Measurements from ENCODE around the gene CDC6.

Gene CDC6

GRCh38 chr17:40341808-40342503 lies 54.3 kb downstream of the CDC6 start:
- peak in 4 of 6 experiments; percentile 23 to 47 (median 42) for DNase-seq

DNA sequence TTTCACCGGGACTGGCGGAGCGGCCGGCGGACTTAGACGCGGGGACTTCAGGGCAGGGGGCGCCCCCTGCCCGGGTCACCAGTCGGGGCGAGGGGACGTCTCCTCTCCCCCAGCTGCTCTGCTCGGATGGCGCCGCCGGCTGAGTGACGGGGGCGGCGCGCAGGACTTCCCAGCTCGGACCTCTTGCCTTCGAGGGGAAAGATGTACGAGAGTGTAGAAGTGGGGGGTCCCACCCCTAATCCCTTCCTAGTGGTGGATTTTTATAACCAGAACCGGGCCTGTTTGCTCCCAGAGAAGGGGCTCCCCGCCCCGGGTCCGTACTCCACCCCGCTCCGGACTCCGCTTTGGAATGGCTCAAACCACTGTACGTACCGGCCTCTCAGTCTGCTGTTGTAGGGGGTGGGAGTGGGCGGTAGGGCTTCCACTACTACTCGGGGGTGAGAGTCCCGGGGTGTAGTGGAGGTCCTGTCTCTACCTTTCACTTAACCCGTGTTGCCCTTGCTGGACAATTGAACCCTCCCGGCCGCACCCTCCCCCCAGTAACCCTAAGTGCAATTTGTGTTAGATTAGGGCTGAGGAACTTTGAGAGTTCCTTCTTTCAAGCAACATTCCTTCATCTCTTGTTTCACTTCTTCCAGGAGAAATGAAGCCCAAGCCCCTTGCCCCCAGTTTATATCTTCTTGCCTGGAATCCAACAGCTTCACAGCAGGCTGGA lies 55.0 kb downstream of the CDC6 start:
- DNase-seq, result no peak

GRCh38 chr17:40343219-40344119 lies 55.8 kb downstream of the CDC6 start:
- DNase-seq, result no peak

- no peak for DNase-seq
Observed at GRCh38 chr17:40344421-40345160, 56.9 kb downstream of the CDC6 start.

GRCh38 chr17:40345161-40345993 lies 57.7 kb downstream of the CDC6 start:
- DNase-seq, result peak; percentile 16 to 52 (median 35)

- no peak for DNase-seq
Observed at GRCh38 chr17:40345994-40346764, 58.5 kb downstream of the CDC6 start.

GRCh38 chr17:40346765-40347158 lies 59.1 kb downstream of the CDC6 start:
- DNase-seq, result no peak

- no peak for DNase-seq
Observed at GRCh38 chr17:40347319-40348135, 59.8 kb downstream of the CDC6 start.

DNA sequence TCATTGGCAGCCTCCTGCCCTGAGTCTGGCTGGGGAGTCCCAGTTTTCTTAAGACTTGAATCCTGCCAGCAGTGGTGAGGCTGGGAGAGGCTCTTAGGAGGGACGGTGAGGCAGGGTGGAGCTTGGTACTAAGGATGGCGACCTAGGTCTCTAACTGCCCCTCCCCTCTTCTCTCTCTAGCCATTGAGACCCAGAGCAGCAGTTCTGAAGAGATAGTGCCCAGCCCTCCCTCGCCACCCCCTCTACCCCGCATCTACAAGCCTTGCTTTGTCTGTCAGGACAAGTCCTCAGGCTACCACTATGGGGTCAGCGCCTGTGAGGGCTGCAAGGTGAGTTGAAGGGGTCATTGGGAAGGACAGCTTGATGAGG lies 60.4 kb downstream of the CDC6 start:
- DNase-seq, result no peak

- DNase-seq, result no peak
Observed at GRCh38 chr17:40348562-40349476, 61.1 kb downstream of the CDC6 start.

DNA sequence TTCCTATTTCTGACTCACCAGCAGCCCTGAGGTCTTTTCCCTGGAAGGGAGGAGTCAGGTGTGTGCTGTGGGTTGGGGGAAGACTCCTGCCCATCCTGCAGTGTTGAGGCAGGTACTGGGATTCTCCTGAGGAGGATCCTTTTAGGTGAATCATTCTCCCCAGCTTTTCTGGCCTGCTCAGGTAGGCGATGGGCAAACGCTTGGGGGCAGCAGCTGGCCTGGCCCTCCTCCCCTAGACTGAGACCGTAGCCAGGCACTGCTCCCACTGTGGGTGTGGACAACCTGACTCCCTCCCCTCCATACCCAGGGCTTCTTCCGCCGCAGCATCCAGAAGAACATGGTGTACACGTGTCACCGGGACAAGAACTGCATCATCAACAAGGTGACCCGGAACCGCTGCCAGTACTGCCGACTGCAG lies 61.8 kb downstream of the CDC6 start:
- no peak for DNase-seq

DNA sequence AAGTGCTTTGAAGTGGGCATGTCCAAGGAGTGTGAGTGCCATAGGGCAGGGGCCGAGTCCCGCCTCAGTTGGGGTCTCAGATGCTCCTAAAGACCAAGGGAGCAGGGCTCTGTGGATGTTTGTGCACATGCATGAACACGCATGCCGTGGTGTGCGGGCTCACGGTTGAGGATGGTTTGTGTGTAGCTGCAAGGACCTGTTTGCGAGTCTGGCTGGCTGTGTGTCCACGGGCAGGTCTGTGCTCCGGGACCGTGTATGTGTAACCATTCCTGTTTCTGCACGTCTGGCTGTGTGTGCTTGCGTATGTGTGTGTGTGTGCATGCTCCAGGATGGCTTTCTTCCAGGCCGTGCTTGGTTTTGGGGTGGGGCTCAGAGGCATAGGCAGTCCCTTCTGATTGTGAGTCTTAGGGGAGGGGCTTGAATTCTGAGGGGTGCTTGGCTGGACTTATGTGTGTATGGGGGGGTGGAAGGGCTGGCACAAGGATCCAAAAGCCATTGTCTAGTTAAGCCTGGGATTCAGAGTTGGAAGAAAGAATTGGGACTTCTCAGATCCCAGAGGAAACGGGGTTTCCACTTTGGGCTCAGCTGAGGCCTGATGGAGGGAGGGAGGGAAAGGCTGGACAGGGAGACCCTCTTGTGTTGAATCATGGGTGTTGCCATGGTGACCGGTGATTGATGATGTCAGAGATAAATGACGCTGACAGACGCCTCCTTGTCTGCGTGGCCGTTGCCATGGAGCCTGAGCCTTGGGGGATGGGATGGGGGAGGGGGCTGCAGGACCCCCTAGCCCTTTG lies 62.4 kb downstream of the CDC6 start:
- no peak for DNase-seq

DNA sequence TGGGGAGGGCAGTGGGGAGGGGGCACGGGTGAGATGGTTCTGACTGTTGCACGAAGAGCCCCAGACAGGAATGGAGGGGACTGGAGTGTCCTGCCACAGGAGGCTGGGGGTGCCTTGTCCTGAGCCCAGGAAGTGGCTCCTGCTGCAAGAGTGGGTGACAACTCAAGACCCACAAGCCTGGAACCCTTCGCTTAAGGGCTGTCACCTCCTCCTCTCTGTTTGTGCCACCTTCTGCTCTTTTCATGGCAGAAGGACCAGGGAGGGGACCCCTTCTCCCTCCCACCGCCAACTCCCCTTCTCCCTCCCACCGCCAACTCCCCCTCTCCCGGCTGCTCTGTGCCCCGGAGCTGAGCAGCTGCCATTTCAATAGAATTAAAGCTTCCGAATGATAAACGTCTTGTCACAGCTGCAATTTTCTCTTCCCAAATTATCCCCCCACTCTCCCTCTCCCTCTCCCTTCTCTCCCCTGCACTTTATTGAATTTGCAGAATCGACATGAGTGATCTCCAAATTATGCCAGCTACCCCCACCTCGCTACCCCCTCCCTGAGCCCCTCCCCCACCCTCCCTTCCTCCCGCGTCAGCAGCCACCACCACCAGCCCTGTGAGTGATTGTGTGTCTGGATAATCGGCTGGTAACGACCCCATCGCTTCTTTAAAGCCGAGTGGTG lies 63.1 kb downstream of the CDC6 start:
- DNase-seq, result no peak

DNA sequence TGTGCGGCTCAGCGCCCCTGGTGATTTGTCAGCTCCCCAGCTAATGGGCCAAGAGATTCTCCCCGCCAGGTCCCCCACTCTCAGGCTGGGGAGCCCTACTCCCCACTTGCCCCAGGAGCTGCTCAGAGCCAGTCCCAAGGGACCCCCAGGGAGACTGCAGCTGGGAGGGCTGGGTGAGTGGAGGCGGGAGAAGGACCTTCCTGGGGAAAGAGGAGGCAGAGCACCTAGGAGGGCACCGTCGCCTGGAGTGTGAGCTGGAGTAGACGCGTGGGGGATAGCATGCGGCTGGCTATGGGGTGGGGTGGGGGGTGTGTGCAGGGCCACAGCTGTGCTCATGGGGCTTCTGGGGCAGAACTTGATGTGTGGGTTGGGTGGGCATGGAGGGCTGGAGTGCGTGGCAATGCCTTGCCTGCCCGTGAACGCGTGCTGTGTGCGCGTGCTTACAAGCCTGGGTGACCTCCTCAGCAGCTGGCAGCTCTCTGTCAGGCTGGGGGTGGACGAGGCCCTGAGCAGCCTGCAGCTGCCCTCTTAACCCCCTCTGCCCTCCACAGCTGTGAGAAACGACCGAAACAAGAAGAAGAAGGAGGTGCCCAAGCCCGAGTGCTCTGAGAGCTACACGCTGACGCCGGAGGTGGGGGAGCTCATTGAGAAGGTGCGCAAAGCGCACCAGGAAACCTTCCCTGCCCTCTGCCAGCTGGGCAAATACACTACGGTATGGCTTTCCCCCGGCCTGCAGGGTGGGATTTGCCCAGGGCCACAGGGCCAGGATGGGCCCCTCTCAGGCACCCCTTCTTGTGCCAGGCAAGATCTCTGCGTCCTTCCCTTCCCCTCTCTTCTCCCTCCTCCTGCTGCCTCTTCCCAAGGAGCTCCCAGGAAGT lies 63.9 kb downstream of the CDC6 start:
- no peak for DNase-seq

DNA sequence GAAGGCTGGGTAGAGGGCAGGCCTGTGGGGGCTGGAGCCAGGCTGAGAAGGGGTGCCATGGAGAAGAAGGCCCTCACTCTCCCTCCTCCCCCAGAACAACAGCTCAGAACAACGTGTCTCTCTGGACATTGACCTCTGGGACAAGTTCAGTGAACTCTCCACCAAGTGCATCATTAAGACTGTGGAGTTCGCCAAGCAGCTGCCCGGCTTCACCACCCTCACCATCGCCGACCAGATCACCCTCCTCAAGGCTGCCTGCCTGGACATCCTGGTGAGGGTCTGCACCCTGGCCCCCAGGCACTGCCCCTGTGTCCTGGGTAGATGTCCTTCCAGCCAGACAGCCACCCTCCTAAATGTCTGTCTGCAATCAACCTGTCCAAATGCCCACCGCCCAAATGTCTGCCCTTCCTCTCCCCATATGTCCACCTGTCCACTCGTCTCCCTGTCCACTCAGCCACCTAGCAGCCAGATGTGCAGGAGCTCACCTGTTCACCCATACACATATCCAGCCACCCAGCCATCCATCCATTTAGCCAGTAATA lies 64.6 kb downstream of the CDC6 start:
- no peak for DNase-seq

- no peak for DNase-seq
Observed at GRCh38 chr17:40352779-40353394, 65.2 kb downstream of the CDC6 start.

Data from stimulated activated naive CD4-positive, alpha-beta T cell (primary cell).